ENCODE measurements around the gene C5. TPM values are rescaled to one million over a fixed set of nuclear protein-coding genes. Genes with fewer than 3 reads are reported as not detected.

C5 gene
- total RNA-seq, 1 donor from 2014 or later = 2.0 TPM

DNA sequence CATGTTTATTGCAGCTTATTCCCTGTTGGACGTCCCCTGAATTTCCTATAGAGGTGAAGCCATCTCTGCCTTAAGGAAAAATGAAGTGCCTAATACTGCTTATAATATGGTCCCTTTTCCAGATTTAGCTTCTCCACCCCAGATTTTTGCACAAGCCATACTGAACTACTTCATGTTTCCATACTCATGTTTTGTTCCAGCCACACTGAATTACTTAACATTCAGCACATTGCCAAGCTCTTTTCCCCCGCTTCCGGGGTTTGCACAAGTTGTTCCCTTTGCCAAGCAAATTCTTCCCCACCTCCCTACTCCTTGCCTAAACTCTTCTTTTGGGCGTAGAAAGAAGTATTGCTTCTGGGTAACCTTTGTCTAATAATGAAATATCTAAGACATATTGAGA lies 23.0 kb upstream of the C5 start:
- no peaks in the 10 kb centered on the region for H3K27me3 ChIP-seq
- peaks cover 21% of the 10 kb centered on the region for H3K4me1 ChIP-seq
- DNase-seq (ENCODE audit: extremely low spot score in 2 of 2) = no peak
- TF ChIP-seq POLR2AphosphoS5 (IDR thresholded peaks at IDR 0.05; ENCODE audit: insufficient read depth in 1 of 2, low read depth in 1 of 2) (no peak), POLR2A (IDR thresholded peaks at IDR 0.05) (no peak), CTCF (IDR thresholded peaks at IDR 0.05) (no peak)
- no peak overlapping the region for H3K27ac ChIP-seq
- no peaks in the 10 kb centered on the region for H3K9me3 ChIP-seq
- intact Hi-C loops (cut with DNase I) = loop anchor here (10.0 kb wide), 1 partner anchor 208 kb away; no protein-coding TSS in a partner anchor
- H3K36me3 ChIP-seq = no peaks in the 10 kb centered on the region
- no peak overlapping the region for H3K4me3 ChIP-seq

GRCh38 chr9:121071756-121072421 lies 21.8 kb upstream of the C5 start:
- Histone ChIP-seq H3K27ac (no peak overlapping the region), H3K4me1 (peaks cover 21% of the 10 kb centered on the region), H3K27me3 (no peaks in the 10 kb centered on the region), H3K36me3 (no peaks in the 10 kb centered on the region), H3K4me3 (peak overlapping the region; percentile 24 to 38), H3K9me3 (no peaks in the 10 kb centered on the region)
- no peak for DNase-seq (ENCODE audit: extremely low spot score in 2 of 2)
- TF ChIP-seq POLR2A (IDR thresholded peaks at IDR 0.05) (no peak), CTCF (IDR thresholded peaks at IDR 0.05) (no peak), POLR2AphosphoS5 (IDR thresholded peaks at IDR 0.05; ENCODE audit: insufficient read depth in 1 of 2, low read depth in 1 of 2) (no peak)
- intact Hi-C loops (cut with DNase I) = loop anchor here (10.0 kb wide), 1 partner anchor 207 kb away; no protein-coding TSS in a partner anchor

- Histone ChIP-seq H3K9me3 (no peaks in the 10 kb centered on the region), H3K27ac (no peak overlapping the region), H3K36me3 (no peaks in the 10 kb centered on the region), H3K27me3 (no peaks in the 10 kb centered on the region), H3K4me3 (peak overlapping the region; percentile 24 to 38), H3K4me1 (peaks cover 21% of the 10 kb centered on the region)
- TF ChIP-seq POLR2AphosphoS5 (IDR thresholded peaks at IDR 0.05; ENCODE audit: insufficient read depth in 1 of 2, low read depth in 1 of 2) (no peak), CTCF (IDR thresholded peaks at IDR 0.05) (no peak), POLR2A (IDR thresholded peaks at IDR 0.05) (no peak)
- DNase-seq (ENCODE audit: extremely low spot score in 2 of 2) = no peak
- intact Hi-C loops (cut with DNase I) = loop anchor here (10.0 kb wide), 1 partner anchor 207 kb away; no protein-coding TSS in a partner anchor
These were observed 21.3 kb upstream of the C5 start for GRCh38 chr9:121071370-121071755.

- Histone ChIP-seq H3K27ac (no peak overlapping the region), H3K4me1 (peaks cover 21% of the 10 kb centered on the region), H3K9me3 (no peaks in the 10 kb centered on the region), H3K36me3 (no peaks in the 10 kb centered on the region), H3K4me3 (no peak overlapping the region), H3K27me3 (no peaks in the 10 kb centered on the region)
- no peak for TF ChIP-seq POLR2AphosphoS5 (IDR thresholded peaks at IDR 0.05; ENCODE audit: insufficient read depth in 1 of 2, low read depth in 1 of 2)
- TF ChIP-seq CTCF (IDR thresholded peaks at IDR 0.05) = no peak
- TF ChIP-seq POLR2A (IDR thresholded peaks at IDR 0.05) = no peak
- DNase-seq (ENCODE audit: extremely low spot score in 2 of 2) = no peak
- intact Hi-C loops (cut with DNase I) = no loop called here
These were observed 19.3 kb upstream of the C5 start for GRCh38 chr9:121069396-121069795.

- Histone ChIP-seq H3K9me3 (no peaks in the 10 kb centered on the region), H3K36me3 (no peaks in the 10 kb centered on the region)
These were observed 17.6 kb upstream of the C5 start for GRCh38 chr9:121067640-121068039.

More at GRCh38 chr9:121067640-121068039, 17.6 kb upstream of the C5 start:
- Histone ChIP-seq H3K27me3 (no peaks in the 10 kb centered on the region), H3K27ac (no peak overlapping the region), H3K4me3 (no peak overlapping the region), H3K4me1 (peaks cover 4% of the 10 kb centered on the region)
- intact Hi-C loops (cut with DNase I) = no loop called here
- TF ChIP-seq POLR2A (IDR thresholded peaks at IDR 0.05) (no peak), CTCF (IDR thresholded peaks at IDR 0.05) (no peak), POLR2AphosphoS5 (IDR thresholded peaks at IDR 0.05; ENCODE audit: insufficient read depth in 1 of 2, low read depth in 1 of 2) (no peak)
- no peak for DNase-seq (ENCODE audit: extremely low spot score in 2 of 2)

All from vagina (tissue), 2 donors.